Measurements from ENCODE around the gene SAMD1. TPM values are rescaled to one million over a fixed set of nuclear protein-coding genes. Genes with fewer than 3 reads are reported as not detected.

Gene SAMD1
- total and polyA plus RNA-seq, 2 of the 13 experiments (the other 11 are each of a cell fraction or from before 2014, with no cell fraction given), result 17.5 to 45.0 TPM

- TF ChIP-seq HNRNPH1 (optimal IDR thresholded peaks at IDR 0.05; ENCODE audit: low read depth, low read length) (no peak), ZNF34 (CRISPR knock-in tag; IDR thresholded peaks at IDR 0.05; ENCODE audit: borderline replicate concordance) (no peak), ZNF276 (CRISPR knock-in tag; IDR thresholded peaks at IDR 0.05; ENCODE audit: low read depth) (peak; percentile 34; the same call in 1 of the 2 replicates), CREB1 (IDR thresholded peaks at IDR 0.05) (peak; percentile 74), CREB1 (CRISPR knock-in tag; IDR thresholded peaks at IDR 0.05) (peak; percentile 89), PCBP2 (optimal IDR thresholded peaks at IDR 0.05; ENCODE audit: low read depth, low read length, poor library complexity, severe bottlenecking) (no peak), ZNF800 (CRISPR knock-in tag; IDR thresholded peaks at IDR 0.05) (no peak), HMGXB3 (CRISPR knock-in tag; IDR thresholded peaks at IDR 0.05; ENCODE audit: borderline replicate concordance) (peak; percentile 74; the same call in 1 of the 2 replicates), THAP7 (CRISPR knock-in tag; IDR thresholded peaks at IDR 0.05) (no peak), ZBTB39 (CRISPR knock-in tag; IDR thresholded peaks at IDR 0.05) (no peak), ZNF256 (CRISPR knock-in tag; conservative IDR thresholded peaks at IDR 0.05) (no peak), ZNF546 (CRISPR knock-in tag; conservative IDR thresholded peaks at IDR 0.05) (no peak), NFIC (IDR thresholded peaks at IDR 0.05; ENCODE audit: low read length) (no peak), GATAD1 (CRISPR knock-in tag; IDR thresholded peaks at IDR 0.05) (peak; percentile 85), ZNF816 (CRISPR knock-in tag; IDR thresholded peaks at IDR 0.05; ENCODE audit: borderline replicate concordance) (no peak), RFXANK (CRISPR knock-in tag; IDR thresholded peaks at IDR 0.05) (peak; percentile 48; the same call in 1 of the 2 replicates), ZNF740 (CRISPR knock-in tag; IDR thresholded peaks at IDR 0.05) (no peak)
Observed at GRCh38 chr19:14080887-14081796, 9.4 kb downstream of the SAMD1 start (continued).
